Testis (tissue), 2 donors: ENCODE measurements around the gene SLC25A34.

Source experiments
- CTCF ChIP-seq, 3 experiments: fragments of 450-650 bp in 2 of 3; fragments of 200-600 bp in 1 of 3; sonication (generic) in 1 of 3; IDR thresholded peaks; one replicate each; pipeline ENCODE4 v1.5.1; 2016 to 2019; ENCODE audit warnings: antibody characterized with exemption in 3 of 3, mild to moderate bottlenecking in 2 of 3, moderate library complexity in 1 of 3
- POLR2A ChIP-seq: fragments of 450-650 bp; IDR thresholded peaks from one replicate; pipeline ENCODE4 v1.6.1; 2017; ENCODE audit warnings: antibody characterized with exemption, mild to moderate bottlenecking, moderate library complexity

- TF ChIP-seq POLR2A (no peak), CTCF (IDR thresholded peaks at IDR 0.05) (no peak)
Observed at GRCh38 chr1:15756143-15757015, 20.3 kb downstream of the SLC25A34 start.
